GM21360 (cell line): ENCODE results near the gene SSBP4.
A peak's percentile ranks its signal among the peaks of the same experiment; 100 is the strongest.

Source experiments
- ATAC-seq: cut with Tn5 transposase; IDR thresholded peaks from one replicate; pipeline ENCODE4 v1.9.1; 2021; ENCODE audit warnings: mild to moderate bottlenecking, moderate library complexity; ENCODE audit not compliant: unreplicated experiment

The SSBP4 gene

DNA sequence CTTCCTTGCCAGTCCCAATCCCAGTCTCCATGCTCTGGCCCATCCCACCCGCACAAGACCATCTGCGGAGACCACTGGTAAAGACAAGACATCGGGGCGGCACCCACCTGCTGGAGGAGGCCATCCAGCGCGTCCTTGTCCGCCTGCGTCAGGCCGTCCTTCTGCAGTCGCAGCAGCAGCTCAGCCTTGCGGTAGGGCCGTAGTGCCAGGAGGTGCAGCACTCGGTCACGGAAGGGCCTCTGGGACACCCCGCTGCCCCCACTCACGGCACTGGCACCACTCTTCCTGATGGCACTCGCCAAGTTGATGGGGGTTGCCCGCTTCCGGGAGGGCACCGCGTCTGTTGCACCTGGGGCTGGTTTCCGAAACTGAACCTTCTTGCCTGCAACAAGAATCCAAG is 42.3 kb downstream of the SSBP4 start:
- ATAC-seq, result no peak

DNA sequence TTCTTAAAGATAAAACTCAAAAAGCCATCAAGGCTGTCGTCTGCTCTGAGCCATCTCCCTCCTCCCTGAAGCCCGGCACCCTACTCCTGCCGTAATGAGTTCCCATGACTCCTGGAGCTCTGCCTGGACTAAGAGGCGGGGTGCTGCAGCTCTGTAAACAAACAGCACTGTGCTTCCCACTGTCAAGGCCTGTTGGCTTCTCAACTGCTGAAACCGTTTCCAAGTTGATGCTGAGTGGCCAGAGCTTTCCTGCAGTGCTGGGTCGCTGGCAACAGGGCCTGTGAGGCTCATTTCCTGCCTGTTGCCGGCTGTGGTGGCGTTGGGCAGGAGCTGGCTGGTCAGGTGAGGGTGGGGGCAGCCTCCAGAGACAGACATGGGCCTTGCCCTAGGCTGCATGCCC is 45.4 kb downstream of the SSBP4 start:
- ATAC-seq, result no peak

DNA sequence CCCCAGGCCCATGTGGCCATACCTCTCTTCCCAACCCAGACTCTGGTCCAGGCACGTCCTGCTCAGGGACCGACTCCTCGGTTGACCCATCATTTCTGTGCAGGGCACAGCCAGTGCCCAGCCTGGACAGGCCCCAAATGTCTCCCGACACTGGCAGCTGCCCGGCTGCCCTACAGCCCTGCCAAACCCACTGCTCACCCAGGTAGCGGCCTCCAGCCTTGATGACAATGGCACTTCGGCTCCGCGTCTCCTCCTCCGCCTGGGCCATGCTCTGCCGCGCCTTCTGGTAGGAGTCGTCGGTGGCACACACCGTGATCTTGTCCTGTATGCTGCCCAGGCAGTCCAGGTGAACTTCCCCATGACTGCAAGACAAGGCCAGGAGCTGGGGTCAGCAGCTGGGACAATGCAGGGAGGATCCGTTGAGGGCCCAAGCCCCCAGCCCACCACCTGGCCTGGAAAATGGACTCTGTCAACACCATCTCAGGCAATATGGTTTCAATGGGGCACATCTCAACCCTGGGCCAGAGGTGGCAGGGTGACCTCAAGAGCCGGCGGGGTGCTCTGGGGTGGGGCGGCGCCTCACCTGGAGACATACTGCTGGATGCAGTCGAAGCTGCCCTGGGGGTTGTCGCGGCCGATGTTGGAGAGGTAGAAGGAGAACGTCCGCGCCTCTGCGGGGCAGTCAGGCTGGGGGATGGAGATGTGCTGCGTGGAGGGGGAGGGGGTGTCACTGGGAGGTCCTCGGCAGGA is 46.2 kb downstream of the SSBP4 start:
- no peak for ATAC-seq

DNA sequence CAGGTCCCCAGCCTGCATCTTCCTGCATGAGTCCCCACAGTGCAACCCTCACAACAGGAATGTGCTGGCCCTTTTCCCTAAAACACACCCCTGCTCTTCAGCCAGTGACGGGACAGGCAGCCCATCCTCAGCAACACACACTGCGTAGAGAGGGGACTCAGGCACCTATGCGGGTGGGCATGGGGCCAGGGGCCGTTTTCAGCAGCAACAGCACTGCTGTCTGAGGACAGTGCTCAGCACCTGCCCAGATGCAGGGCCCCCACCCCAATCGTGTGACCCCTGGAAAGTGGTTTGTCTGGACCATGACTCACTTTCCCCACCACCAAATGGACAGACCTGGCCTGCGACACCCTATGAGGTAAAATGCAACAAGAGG is 46.8 kb downstream of the SSBP4 start:
- no peak for ATAC-seq

DNA sequence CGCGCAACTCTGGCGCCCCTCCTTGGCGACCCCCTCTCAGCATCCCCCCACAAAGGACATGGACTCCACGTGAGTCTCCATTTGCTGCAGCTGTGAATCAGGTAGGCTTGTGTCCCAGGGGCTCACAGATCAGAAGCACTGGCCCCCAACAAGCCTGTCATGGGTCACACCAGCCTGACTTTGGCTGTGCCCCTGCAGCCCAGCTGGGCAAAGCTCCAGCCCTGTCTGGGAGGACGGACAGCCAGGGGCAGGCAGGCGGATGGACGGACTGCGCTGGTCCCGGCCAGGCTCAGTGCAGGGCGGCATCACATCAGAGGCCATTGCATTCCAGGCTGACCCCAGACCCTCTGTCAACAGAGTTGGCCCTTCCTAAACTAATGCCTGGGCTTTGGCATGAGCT is 47.2 kb downstream of the SSBP4 start:
- ATAC-seq, result no peak

DNA sequence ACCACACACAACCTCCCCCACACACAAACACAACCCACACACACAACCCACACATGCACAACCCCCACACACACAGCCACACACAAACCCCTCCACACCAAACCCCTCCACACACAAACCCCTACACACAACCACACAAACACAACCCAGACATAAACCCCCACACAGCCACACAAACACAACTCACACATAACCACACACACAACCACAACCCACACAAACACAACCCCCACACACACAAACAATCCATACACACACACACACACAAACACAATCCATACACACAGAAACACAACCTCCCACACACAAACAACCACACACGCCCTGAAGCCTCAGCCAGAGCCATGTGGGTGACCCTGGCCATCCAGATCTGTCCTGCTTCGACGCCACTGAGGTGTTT is 48.8 kb downstream of the SSBP4 start:
- ATAC-seq, result no peak

DNA sequence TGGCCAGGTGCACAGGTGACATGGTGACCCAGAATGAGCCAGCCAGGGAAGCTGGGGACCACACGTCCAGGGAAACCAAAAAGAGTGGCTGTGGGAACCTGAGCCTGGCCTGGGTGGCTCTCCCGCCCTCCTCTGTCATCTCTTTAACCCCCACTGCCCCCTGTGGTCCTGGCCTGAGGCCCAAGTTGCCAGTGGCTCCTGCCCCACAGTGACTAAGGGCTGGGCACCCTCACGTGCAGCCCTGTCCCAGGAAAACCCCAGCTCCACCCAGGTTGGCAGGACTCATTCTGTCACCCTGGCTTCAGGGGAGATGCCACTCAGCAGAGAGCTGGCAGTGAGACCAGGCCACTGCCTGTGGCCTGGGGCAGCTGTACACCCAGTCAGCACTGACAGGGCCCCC is 49.3 kb downstream of the SSBP4 start:
- no peak for ATAC-seq

DNA sequence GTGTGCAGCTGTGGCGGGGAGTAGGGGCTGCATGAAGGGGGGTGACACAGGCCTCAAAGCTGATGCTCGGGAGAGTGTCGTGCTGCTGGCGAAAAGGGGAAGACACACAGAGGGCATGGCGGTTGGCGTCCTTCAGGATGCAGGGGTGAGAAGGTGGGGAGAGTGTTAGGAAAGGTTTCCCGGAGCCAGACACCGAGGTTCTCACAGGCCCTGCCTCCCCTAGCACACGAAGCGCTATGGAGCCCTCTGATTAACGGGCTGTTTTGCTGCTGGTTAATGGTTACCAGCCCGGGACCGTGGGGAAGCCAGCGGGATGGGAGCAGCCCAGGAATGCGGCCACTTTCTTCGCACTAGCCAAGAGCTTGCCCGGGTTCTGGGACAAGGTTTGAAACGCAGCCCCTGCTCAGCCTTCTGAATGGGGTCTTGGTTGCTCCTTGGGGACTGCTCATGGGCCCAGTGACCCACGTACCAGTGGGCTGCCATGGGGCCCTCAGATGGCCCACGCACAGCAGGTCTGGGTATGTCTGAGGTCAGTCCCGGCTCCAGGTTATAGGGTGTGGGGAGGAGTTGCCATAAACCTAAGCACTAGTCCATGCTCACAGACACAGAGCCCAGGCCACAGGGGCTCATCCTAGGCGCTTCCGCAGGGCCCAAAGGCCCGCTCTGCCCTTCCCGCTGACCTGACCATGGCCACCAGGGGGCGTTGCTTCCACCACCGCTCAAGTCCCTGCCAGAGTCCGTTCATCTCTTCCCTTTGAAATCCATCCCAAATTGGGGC is 50.1 kb downstream of the SSBP4 start:
- no peak for ATAC-seq

DNA sequence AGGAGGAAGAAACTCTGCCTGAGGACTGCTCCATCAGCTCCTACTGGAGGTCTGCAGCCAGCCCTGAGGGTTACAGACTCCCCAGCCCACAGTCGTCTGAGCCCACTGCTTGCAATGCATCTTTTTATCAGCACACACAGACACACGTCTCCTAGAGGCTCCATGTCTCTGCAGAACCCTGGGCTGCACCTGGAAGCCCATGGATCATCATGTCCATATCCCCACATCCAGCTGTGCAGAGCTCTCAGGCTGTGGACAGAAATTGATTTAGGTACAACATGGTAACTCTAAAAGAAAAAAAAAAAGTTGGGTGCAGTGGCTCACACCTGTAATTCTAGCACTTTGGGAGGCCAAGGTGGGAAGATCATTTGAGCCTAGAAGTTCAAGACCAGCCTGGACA is 51.6 kb downstream of the SSBP4 start:
- ATAC-seq, result no peak

DNA sequence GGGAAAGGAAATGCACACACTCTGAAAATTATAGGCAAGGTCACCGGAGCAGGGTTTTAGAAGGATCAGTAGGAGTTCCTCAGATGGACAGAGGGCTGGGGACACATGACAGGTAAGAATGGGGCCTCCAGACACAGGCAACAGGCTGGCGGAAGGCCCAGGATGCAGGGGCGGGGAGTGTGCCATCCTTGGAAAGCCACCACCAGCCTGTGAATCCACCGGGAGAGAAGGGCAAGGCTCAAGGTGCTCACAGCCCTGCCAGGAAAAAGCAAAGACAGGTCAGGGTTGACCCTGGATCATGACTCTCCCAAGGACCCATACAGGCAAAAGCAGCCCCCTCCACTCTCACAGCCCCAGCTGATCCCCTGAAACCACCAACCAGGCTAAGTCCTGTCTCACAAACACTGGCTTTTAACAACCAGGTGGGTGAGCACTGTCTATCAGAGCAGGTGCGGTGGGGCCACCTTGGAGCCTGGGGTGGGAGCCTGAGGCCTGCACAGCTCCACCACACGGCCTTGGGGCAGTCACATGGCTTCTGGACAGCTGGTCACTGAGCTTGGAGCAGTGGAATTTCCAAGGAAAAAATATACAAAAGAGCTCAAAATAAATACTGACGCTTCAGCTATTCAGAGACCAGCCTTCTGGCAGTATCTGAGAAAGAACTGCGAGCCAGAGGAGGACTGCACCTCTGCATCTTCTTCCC is 54.0 kb downstream of the SSBP4 start:
- no peak for ATAC-seq

DNA sequence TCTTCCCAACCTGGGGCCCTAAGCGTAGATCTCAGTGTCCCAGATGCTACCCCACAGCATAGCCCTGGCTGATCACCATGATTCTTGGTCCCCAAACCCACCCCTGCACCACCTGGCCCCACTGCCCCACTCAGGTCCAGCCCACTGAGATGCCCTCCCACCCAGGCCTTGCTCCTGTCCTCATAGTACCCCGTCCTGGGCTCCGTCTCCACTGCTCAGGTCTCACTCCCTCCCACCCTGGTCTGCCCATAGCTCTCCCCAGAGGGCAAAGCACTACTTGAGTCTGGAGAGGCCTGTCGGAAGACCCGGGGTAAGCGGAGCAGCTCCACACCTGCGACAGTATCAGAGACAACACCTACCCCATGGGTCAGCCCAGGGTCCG is 54.5 kb downstream of the SSBP4 start:
- ATAC-seq, result no peak

DNA sequence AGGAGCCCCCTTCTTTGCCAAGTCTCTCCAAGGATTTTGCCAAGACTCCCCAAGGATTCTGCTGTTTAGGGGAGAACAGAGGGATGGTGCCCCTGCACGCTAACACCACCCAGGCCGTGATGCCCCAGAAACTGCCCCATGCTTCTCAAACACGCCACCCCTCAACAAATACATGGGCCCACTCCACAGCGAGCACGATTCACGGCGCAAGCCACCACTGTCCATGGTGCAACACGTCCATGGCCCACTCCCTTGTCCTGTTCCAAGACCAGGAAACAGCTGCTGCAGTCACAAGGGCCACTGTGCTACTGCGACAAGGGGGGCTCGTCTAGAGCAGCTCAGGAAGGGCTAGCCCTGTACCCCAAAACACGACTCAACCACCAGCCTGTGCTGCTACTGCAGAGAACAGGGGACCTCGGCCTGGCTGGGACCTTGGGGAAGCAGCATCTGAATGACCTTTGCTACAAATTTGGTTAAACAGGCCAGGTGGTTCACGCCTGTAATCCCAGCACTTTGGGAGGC is 55.2 kb downstream of the SSBP4 start:
- ATAC-seq, result no peak

DNA sequence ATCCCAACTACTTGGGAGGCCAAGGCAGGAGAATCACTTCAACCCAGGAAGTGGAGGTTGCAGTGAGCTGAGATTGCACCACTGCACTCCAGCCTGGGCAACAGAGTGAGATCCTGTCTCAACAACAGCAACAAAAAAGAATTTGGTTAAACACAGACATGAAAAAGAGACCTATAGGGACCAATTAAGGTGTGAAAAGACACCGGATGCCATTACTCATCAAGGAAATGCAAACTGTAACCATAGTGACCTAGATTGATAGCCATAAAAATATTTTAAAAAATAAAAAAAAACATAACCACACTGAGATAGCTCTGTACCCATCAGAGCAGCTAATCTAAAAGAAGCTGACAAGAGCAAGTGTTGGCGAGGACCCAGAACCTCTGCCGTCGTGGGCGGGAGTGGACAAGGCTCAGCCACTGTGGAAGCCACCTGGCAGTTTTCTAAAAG is 55.8 kb downstream of the SSBP4 start:
- no peak for ATAC-seq

DNA sequence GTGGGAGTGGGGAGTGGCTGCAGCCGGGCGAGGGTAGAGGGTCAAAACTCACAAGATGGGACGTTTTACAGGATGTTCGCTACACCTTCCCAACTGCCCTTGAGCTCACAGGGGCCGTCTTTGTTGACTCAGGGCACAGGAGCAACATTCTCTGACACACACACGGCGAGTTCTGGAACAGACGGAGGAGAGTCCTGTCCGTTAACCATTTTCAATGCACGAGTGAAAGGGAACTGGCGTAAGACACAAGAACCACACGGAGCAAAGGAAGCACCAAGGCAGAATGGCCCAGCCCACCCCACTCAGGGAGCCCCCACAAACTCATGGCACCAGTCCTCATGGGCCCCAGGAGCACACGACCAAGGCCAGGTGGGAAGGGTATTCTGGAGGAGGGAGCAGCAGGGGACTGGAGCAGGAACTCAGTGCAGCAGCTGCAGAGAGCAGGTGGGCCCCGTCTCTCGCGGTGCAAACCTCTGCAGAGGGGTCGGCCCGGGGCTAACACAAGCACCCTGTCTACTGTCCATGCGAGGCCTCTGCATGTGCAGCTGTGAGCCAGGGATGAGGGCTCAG is 56.6 kb downstream of the SSBP4 start:
- ATAC-seq, result no peak

DNA sequence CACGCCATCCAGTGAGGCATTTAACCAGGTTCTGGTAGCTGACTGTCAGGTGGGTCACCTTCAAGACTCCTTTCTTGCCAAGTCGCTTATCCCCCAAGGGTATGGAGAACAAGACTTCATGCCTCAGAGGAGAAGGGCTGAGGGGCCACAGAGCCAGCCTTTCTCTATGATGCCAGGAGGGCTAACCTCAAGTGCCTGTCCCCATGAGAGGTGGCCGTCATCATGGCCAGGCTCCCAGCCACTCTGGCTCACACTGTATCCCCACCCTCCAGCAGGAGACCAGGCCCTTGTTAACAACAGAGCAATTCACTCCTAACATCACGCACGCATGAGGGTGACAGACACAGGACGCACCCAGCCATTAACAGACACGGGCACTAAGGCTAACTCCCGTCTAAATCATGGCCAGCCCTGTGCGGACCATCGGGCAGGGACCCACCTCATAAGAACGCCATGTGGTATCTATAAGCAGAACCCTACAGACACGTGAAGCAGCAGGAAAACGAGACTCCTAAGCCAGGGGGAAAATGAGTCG is 57.4 kb downstream of the SSBP4 start:
- ATAC-seq, result no peak

DNA sequence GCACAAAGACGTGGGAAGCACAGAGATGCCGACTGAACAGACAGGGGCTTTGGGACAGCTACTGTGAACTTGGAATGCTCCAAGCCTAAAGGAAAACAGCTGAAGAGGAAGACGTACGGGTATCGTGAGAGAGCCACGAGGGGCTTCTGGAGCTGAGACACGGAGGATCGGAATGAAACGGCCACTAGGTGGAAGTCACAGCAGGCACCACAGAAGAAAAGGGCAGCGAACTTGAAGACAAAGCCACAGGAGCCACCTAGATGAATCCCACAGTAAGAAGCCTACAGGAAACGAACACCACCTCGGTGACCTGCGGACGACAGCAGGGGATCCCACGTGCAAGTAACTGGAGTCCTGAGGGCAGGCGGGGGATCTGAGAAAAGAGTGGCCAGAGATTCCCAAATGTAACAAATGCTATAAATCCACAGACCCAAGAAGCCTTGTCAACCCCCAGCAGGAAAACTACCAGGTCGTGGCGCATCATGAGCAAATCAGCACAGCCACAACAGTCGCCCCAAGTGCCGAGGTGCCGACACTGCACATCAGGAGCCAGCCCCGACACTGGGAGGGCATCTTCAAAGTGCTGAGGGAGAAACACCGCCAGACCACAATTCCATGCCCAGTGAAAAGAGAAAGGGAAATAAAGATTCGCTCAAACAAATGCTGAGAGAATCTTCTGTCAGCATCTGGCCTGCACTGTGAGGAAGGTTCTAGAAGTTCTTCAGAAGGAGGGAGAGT is 58.0 kb downstream of the SSBP4 start:
- no peak for ATAC-seq

DNA sequence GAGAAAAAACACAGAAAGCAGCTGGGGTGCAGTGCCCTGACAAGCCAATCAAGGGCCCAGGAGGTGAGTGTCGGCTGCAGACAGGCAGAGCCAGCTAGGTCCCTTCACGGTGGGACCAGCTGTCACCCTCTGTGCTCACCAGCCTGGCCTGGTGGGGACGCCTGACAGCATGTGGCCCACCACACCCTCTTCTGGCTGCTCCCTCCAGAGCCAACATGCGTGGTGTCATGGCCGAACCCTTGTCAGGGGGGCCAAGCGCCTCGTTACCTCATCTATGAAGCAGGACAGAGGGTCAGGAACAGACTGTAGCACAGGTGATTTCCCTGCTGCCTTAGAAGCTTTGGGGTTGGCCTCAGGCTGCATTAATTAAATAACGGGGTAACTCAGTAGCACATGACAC is 58.8 kb downstream of the SSBP4 start:
- no peak for ATAC-seq

DNA sequence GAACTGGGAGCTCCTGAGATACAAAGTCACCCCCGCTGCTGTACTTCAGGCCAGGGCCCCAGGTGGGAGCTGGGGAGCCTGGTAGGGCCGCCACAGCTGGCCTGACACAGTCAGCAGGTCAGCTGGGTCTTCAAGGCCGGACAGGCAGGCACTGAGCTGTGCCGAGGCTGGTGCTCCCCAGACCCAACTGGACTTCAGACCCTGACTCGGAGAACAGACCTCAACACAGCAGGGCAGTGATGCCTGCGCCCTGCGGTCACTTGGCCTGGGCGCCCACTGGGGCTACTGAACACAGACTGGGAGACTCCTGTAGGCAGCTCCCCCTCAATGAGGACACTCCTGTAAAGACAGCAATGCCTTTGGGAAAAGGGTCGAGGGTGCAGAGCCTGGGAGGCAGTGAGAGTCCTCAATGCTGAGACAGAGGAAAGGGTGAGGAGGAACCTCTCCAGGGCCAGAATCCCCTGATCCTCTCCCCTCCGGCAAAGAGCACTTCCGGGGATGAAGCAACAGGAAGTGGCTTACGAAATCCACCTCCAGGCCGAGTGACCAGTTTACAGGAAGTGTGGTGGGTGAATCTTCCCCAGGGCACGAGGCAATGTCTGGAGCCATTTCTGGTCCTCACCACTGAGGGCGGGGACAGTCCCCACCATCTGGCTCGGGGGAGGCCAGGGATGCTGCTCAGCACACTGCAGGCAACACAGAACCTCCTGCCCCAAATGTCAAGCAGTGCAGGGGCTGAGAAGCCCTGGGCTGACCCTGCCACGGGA is 59.5 kb downstream of the SSBP4 start:
- peak; percentile 50 for ATAC-seq

DNA sequence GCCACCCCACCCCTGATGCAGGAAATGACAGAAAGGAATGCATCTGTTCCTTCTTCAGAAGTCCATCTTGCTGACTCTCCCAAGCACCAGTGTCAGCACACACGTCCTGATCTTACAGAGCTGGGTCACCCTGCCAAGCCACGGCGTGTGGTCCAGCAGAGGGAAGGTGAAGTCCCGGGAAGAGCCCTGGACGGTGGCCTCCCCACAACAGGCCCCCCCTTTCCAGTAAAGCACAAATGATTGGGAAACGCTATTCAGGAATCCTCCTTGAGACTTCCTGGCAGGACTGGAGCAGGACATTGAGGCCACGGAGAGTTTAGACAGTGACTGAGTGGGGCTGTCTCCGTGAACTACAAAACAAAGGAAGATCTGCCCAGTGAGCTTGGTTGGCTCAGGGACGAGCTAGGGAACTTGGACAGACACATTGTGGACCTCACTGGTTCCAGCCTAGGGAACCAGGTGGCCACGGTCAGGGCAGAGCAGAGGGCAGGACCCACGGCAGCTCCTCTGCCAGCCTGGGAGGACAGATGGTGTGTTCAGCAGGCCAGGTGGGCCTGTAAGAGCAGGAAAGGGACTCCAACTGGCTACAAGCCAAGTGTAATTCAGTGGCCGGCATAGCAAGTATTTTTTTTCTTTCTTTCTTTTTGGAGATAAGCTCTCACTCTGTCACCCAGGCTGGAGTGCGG is 61.0 kb downstream of the SSBP4 start:
- no peak for ATAC-seq
